HG02852 (cell line): ENCODE results near the gene SLC66A1.

Experiments
- ATAC-seq: cut with Tn5 transposase; IDR thresholded peaks from one replicate; pipeline ENCODE4 v1.9.1; 2021; ENCODE audit warnings: mild to moderate bottlenecking, moderate library complexity; ENCODE audit not compliant: unreplicated experiment

The SLC66A1 gene

GRCh38 chr1:19360432-19360831, 48.3 kb downstream of the SLC66A1 start:
- ATAC-seq = no peak

DNA sequence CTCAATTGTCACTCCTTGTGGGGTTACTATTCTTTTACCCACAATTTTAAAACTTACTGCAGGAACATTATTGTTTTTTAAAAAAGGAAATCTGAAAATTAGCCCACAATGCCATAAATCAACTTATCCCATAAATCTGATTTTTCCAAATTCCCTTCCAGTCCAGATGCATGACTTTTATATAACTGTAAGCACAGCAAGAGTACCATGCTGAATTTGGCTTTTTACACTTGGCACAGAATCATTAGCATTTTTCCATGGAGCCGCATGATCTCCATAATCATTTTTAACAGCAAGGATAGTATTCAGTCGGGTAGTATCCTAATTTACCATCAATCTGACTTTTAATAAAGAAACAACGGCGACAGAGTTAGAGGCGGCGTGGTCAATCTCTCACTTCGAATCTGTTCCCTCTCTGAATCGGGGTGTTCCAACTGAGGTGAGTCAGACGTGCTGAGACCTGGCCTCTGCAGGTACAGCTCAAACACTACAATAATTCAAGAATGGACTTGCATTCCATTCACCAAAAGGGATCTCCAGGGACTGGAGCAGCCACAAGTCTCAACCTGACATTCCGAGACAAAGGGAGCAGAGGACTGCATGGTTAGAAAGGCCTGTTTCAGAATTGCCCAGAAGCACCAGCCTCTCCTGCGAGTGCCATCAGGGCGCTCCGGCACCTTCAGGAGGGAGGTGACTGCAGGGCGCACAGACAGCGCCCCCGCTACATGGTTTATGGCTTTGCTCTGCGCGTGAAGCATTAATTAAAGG, 48.9 kb downstream of the SLC66A1 start:
- ATAC-seq = no peak

GRCh38 chr1:19361611-19362147, 49.6 kb downstream of the SLC66A1 start:
- ATAC-seq = no peak

GRCh38 chr1:19363536-19364152, 51.5 kb downstream of the SLC66A1 start:
- ATAC-seq = no peak

GRCh38 chr1:19365721-19366120, 53.6 kb downstream of the SLC66A1 start:
- no peak for ATAC-seq

GRCh38 chr1:19366599-19367536, 54.7 kb downstream of the SLC66A1 start:
- ATAC-seq = no peak

- no peak for ATAC-seq
Measured at GRCh38 chr1:19367584-19368041, 55.5 kb downstream of the SLC66A1 start.

GRCh38 chr1:19368050-19368449, 55.9 kb downstream of the SLC66A1 start:
- ATAC-seq = no peak

- ATAC-seq = no peak
Measured at GRCh38 chr1:19368964-19369363, 56.8 kb downstream of the SLC66A1 start.

GRCh38 chr1:19369396-19370090, 57.4 kb downstream of the SLC66A1 start:
- no peak for ATAC-seq

- ATAC-seq = no peak
Measured at GRCh38 chr1:19370453-19371170, 58.5 kb downstream of the SLC66A1 start.

GRCh38 chr1:19371226-19372135, 59.4 kb downstream of the SLC66A1 start:
- no peak for ATAC-seq

GRCh38 chr1:19372136-19372514, 60.0 kb downstream of the SLC66A1 start:
- ATAC-seq = no peak

- ATAC-seq = no peak
Measured at GRCh38 chr1:19372602-19373001, 60.5 kb downstream of the SLC66A1 start.

- no peak for ATAC-seq
Measured at GRCh38 chr1:19373211-19374082, 61.3 kb downstream of the SLC66A1 start.

- ATAC-seq = no peak
Measured at GRCh38 chr1:19374083-19374801, 62.1 kb downstream of the SLC66A1 start.

DNA sequence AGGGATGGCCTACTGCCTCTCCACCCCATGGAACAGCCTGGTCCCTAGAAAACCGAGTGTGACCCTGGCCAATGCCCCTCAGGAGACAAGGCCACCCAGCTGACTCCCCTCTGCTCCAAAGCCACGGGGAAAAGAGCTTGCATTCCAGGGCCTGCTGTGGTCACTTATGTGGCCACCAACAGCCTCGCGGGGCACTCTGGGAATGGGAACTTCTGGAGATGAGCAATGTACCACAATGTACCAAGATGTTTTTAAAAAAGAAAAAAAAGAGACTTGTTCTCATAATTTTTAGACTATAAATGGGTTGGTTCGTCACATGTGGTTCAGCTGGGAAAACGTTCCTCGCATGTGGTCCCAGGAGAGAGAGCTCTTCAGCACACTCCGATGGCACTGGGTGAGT, 62.8 kb downstream of the SLC66A1 start:
- no peak for ATAC-seq
